ENCODE measurements around the gene IRF4.

IRF4 gene

DNA sequence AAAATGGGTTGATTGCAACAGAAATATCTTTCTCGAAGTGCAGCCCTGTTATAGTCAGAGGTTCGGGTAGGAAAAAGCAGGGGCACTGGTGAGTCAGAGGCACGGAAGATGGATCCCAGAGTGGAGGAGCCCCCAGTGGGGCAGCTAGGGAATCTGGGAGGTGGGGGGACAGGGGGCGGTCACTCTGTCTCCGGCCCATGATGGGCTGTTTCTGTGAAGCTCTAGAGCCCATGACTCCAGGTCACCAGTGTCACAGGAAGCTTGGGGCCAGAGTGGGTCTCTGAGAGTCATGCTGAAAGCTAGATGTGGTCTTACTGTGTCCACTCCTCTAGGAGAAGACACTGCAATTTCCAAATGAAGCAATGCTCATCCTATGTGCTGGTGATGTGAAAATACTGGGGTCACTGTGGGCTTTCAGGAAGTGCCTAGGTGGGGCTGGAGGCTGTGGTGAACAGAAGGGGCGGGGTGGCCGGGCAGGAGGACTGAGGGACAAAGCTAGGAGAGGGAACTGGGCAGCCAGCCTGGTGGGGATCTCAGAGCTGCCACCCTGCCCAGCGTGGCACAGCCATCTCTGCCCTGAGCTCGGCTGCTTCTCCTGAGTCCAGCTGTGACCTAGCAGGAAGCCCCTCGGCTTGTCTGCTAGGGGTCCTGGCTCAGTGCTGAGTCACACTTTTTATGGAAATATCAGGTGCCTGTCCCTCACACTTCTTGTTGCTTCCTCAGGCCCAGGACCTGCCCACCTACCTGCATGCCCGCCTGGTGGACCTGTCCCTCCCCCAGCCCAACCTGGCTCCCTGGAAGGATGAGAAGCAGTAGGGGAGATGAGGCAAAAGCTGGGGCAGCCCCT is 54.2 kb downstream of the IRF4 start:
- Mint-ChIP-seq H3K9me3 (no peaks in the 10 kb centered on the region), H3K4me3 (peak overlapping the region; percentile 50), H3K4me1 (peaks cover 11% of the 10 kb centered on the region), H3K27me3 (no peaks in the 10 kb centered on the region), H3K27ac (no peak overlapping the region), H3K36me3 (no peaks in the 10 kb centered on the region)
- DNase-seq (ENCODE audit: low spot score in 2 of 2) (no peak), ATAC-seq (ENCODE audit: low read depth) (no peak)

DNA sequence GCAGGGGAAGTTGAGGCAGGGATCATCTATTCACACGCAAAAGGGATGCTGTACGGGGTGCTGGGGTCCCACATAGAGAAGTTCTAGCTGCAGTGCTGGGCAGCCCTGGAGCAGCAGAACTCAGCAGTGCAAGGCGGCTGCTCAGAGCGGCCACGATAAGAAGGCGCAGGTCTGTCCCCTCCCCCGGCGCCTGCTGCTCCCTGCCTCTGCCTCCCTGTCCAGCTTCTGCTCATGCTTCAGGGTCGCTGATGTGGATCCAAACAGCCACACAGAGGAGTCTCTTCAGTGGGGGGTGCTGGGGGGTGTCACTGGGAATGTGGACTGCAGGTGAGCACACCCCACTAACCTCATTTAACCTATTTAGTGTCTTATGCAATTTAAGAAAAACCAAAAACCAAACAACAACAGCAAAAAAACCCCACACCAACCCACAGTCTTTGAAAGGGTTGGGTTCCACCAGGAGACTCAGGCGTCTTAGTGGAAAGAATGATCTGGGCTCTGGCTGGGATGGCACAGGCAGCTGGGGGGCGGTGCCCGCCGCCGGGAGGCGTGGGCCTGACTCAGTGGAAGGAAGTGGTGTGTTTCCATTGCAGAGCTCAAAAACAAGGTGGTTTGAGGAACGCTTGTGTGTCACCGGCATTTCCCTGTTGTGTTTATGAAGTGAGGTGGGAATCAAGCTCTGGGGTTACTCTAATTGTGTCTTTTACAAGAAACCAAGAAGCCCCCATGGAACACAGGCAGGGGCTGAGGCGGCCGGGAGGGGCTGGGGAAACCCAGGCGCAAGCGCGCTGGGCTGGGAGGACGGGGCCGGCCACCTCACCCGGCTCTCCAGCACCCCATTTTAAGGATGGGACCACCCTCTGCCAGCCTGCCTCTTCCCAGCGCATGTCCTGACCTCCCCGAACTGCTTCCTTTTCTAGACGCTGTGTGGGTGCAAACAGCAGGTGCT is 55.1 kb downstream of the IRF4 start:
- H3K36me3 Mint-ChIP-seq, result no peaks in the 10 kb centered on the region
- H3K4me3 Mint-ChIP-seq, result peak overlapping the region; percentile 68
- ATAC-seq (ENCODE audit: low read depth) (peak; percentile 59), DNase-seq (ENCODE audit: low spot score in 2 of 2) (no peak)
- no peak overlapping the region for H3K27ac Mint-ChIP-seq
- peaks cover 11% of the 10 kb centered on the region for H3K4me1 Mint-ChIP-seq
- H3K9me3 Mint-ChIP-seq, result no peaks in the 10 kb centered on the region
- no peaks in the 10 kb centered on the region for H3K27me3 Mint-ChIP-seq

DNA sequence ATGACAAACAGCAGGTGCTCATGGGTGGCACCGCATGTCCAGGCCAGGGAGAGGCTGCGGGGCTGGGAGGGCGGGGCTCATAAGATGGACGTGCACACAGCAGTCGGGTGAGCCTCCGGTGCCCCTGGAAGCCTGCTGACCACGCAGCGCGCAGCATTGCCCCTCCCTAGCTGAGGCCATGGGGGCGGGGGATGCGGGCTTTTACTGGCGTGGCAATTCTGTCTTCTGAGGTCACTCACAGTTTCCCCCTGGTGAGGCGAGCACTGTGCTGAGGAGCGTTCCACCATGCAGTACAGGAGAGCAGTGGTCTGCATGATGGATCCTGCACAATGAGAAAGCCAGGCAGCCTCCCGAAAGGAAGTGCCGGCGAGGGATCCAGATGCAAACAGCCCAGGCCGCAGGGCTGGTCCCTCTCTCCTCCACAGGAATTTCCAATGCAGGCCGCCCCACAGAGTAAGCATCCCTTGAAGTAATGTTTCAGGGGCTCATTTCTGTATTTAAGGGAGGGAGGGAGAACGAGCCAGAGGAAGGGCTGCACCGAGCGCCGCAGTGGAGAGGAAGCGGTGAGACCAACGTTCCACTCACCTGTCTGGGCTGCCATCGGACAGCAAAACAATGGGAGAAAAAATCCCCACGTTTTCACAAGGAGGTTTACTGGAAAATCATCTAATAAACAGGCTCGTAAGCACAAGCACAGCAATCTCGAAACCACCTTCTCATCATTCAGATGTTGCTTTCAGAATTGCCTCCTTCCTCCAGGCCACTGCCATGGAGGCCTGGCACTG is 56.0 kb downstream of the IRF4 start:
- H3K27me3 Mint-ChIP-seq, result no peaks in the 10 kb centered on the region
- H3K9me3 Mint-ChIP-seq, result no peaks in the 10 kb centered on the region
- ATAC-seq (ENCODE audit: low read depth) (peak; percentile 37), DNase-seq (ENCODE audit: low spot score in 2 of 2) (no peak)
- H3K4me1 Mint-ChIP-seq, result peaks cover 11% of the 10 kb centered on the region
- H3K4me3 Mint-ChIP-seq, result peak overlapping the region; percentile 68
- no peaks in the 10 kb centered on the region for H3K36me3 Mint-ChIP-seq
- H3K27ac Mint-ChIP-seq, result peak overlapping the region; percentile 8

DNA sequence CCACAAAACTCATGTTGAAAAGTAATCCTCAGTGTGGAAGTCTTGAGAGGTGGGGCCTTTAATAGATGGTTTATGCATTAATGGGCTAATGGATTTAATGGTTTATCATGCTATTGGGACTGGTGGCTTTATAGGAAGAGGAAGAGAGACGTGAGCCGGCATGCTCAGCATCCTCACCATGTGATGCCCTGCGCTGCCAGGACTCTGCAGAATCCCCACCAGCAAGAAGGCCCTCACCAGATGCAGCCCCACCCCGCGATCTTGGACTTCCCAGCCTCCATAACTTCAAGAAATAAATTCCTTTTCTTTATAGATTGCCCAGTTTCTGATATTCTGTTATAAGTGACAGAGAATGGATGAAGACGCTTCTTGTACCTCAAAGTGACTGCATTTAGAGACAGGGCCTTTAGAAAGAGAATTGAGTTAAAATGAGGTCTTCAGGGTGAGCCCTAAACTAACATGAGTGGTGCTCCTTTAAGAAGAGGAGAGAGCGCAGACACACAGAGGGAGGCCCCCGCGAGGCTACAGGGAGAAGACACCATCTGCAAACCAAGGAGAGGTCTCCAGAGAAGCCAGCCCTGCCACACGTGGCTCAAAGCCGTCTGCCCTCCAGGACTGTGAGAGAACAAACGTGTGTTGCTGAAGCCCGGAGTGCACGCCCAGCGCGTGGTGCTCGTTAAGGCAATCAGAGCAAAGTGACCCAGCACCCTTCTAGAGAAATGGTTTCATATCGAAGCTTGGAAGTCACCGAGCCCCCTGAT is 56.9 kb downstream of the IRF4 start:
- peak overlapping the region; percentile 68 for H3K4me3 Mint-ChIP-seq
- ATAC-seq (ENCODE audit: low read depth) (no peak), DNase-seq (ENCODE audit: low spot score in 2 of 2) (no peak)
- H3K36me3 Mint-ChIP-seq, result no peaks in the 10 kb centered on the region
- H3K9me3 Mint-ChIP-seq, result no peaks in the 10 kb centered on the region
- no peaks in the 10 kb centered on the region for H3K27me3 Mint-ChIP-seq
- peak overlapping the region; percentile 8 for H3K27ac Mint-ChIP-seq
- H3K4me1 Mint-ChIP-seq, result peaks cover 11% of the 10 kb centered on the region

DNA sequence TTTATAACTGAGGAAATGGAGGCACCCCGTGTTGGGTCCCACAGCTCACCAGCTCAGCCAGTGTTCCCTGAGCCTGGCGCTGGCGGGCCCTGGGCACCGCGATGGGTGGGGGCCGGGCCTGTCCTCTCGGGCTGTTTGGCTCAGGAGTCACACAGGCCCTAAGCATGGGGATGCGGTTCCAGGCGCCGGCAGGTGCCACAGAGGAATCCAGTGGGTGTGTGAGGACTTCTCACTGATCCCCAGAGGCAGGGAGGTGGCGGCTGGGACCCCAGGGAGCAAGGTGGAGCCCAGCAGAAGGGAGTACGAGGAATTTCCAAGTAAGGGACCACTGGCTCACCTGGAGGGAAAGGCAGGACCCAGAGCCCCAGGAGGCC is 57.5 kb downstream of the IRF4 start:
- no peaks in the 10 kb centered on the region for H3K36me3 Mint-ChIP-seq
- no peaks in the 10 kb centered on the region for H3K9me3 Mint-ChIP-seq
- H3K27me3 Mint-ChIP-seq, result no peaks in the 10 kb centered on the region
- H3K4me1 Mint-ChIP-seq, result peaks cover 11% of the 10 kb centered on the region
- no peak overlapping the region for H3K27ac Mint-ChIP-seq
- H3K4me3 Mint-ChIP-seq, result no peak overlapping the region
- DNase-seq (ENCODE audit: low spot score in 2 of 2) (no peak), ATAC-seq (ENCODE audit: low read depth) (no peak)

DNA sequence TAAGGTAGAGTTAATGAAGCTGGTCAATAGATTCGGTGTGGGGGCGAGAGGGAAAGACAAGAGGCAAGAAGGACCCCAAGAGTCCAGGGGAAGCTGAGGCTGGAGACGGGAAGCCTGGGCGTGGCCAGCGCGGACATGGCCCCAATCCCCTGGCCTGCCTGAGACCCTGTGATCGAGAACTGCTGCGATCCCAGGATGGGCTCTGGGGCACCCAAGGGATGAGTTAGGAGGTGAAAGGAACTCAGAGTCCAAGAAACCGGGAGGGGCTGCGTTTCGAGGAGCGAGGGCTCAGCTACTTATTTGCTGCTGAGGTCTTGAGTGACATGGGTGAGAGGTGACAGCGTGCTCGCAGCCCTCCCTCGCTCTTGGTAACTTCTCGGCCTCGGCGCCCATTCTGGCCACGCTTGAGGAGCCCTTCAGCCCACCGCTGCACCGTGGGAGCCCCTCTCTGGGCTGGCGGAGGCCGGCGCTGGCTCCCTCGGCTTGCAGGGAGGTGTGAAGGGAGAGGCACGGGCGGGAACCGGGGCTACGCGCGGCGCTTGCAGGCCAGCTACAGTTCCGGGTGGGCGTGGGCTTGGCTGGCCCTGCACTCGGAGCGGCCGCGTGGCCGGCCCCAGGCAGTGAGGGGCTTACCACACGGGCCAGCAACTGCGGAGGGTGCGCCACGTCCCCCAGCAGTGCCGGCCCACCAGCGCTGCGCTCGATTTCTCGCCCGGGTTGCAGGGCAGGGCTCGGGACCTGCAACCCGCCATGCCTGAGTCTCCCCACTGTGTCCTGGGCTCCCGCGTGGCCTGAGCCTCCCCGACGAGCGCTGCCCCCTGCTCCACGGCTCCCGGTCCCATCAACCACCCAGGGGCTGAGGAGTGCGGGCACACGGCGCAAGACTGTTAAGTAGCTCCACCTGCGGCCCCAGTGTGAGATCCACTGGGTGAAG is 58.2 kb downstream of the IRF4 start:
- H3K36me3 Mint-ChIP-seq, result no peaks in the 10 kb centered on the region
- DNase-seq (ENCODE audit: low spot score in 2 of 2) (no peak), ATAC-seq (ENCODE audit: low read depth) (no peak)
- H3K9me3 Mint-ChIP-seq, result no peaks in the 10 kb centered on the region
- no peak overlapping the region for H3K4me3 Mint-ChIP-seq
- H3K4me1 Mint-ChIP-seq, result peaks cover 11% of the 10 kb centered on the region
- no peak overlapping the region for H3K27ac Mint-ChIP-seq
- no peaks in the 10 kb centered on the region for H3K27me3 Mint-ChIP-seq

DNA sequence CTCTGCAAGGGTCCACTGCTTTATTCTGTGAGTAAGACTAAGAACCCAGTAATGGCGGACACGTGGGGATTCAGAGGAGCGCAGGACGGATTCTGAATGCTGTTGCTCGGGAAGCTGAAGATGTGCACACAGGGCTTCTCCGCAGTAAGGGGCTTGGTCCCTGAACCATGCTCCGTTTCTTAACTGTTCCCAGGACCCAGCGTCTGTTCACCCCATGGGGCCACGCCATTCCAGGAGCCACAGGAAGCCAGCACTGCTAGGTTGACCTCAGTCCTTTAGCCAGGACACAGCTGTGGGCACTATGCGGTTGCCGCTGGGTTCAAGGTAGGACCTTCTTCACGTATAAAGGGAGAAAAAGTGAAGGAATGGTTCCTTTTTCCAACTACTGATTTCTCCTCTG is 59.8 kb downstream of the IRF4 start:
- Mint-ChIP-seq H3K36me3 (no peaks in the 10 kb centered on the region), H3K27me3 (no peaks in the 10 kb centered on the region), H3K4me3 (no peak overlapping the region), H3K4me1 (peaks cover 6% of the 10 kb centered on the region), H3K27ac (no peak overlapping the region), H3K9me3 (no peaks in the 10 kb centered on the region)
- ATAC-seq (ENCODE audit: low read depth) (no peak), DNase-seq (ENCODE audit: low spot score in 2 of 2) (no peak)

DNA sequence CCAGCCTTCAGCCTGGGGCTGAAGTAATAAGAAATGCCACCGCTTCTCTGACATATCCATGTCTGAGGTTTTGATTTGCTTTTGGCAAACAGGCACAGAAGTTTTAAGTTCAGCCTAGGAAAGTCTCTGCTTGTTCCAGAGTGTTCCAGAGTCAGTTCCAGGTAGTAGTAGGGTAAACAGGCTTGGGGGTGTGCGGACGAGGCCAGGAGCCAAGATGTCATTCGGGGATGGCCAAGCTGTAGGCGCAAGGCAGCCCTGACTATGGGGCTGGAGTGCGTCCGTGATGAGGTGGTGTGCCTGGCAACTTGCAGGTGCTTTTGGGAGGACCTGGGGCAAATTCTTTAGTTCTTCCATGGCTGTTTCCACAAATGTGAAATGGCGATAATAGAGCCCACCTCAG is 60.3 kb downstream of the IRF4 start:
- H3K4me1 Mint-ChIP-seq, result peaks cover 6% of the 10 kb centered on the region
- ATAC-seq (ENCODE audit: low read depth) (no peak), DNase-seq (ENCODE audit: low spot score in 2 of 2) (no peak)
- H3K27me3 Mint-ChIP-seq, result no peaks in the 10 kb centered on the region
- no peak overlapping the region for H3K27ac Mint-ChIP-seq
- H3K36me3 Mint-ChIP-seq, result no peaks in the 10 kb centered on the region
- no peak overlapping the region for H3K4me3 Mint-ChIP-seq
- H3K9me3 Mint-ChIP-seq, result no peaks in the 10 kb centered on the region

DNA sequence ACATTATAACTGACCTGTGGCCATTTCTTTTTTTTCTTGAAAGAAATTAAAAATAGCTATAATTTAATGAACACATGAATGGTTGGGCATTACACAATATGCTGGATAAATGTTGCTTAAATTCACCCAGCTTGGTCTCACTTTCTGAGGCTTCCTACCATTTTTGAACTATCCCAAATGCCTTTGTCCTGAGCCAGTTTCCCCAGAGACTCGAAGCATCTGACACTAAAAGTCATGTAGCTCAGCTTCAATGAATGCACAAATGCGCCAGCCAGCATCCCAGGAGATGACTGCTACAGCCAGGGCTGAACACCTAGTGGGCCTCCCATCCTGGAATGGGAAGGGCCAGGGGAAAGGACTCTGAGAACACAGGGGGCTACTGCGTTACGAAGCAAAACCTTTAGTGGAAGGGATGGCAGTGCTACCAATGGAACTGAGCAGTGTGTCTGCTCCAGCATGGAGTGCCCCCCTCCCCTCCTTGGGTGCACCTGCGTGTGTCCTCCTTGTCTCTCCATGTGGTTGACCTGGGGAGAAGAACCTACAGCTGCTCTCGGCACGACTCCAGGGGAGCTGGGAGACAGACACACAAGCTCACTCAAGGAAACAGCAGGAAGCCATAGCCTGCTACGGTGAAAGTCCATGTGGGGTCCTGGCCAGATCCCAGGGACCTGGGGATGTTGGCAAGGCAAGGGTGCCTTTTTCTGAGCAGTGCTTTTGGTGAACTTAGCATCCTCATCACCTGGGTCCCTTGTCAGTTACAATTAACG is 60.9 kb downstream of the IRF4 start:
- DNase-seq (ENCODE audit: low spot score in 2 of 2), result no peak
- H3K27me3 Mint-ChIP-seq, result no peaks in the 10 kb centered on the region
- no peak for ATAC-seq (ENCODE audit: low read depth)
- no peaks in the 10 kb centered on the region for H3K36me3 Mint-ChIP-seq
- H3K4me3 Mint-ChIP-seq, result no peak overlapping the region
- H3K27ac Mint-ChIP-seq, result no peak overlapping the region
- no peaks in the 10 kb centered on the region for H3K9me3 Mint-ChIP-seq
- peaks cover 6% of the 10 kb centered on the region for H3K4me1 Mint-ChIP-seq

DNA sequence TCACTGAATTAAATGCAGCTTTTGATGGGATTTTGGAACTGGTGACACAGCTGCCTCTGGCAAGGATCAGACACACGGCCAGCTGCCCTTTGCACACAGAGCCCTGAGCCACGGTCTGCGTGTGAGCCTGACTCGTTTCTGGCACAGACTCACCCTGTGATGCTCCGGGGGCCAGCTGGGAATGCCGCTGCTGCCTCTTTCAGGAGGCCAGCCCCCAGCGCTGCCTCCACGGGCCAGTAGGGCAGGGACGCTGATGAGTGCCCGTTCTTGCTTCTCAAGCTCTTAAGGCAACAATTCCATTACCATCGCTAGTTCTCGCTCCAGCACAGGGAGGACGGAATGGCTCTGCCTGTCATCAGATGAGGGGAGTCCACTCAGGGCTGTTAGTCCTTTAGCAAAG is 61.6 kb downstream of the IRF4 start:
- H3K27me3 Mint-ChIP-seq, result no peaks in the 10 kb centered on the region
- ATAC-seq (ENCODE audit: low read depth) (no peak), DNase-seq (ENCODE audit: low spot score in 2 of 2) (no peak)
- H3K4me3 Mint-ChIP-seq, result no peak overlapping the region
- peaks cover 3% of the 10 kb centered on the region for H3K4me1 Mint-ChIP-seq
- no peak overlapping the region for H3K27ac Mint-ChIP-seq
- H3K36me3 Mint-ChIP-seq, result no peaks in the 10 kb centered on the region
- H3K9me3 Mint-ChIP-seq, result no peaks in the 10 kb centered on the region

DNA sequence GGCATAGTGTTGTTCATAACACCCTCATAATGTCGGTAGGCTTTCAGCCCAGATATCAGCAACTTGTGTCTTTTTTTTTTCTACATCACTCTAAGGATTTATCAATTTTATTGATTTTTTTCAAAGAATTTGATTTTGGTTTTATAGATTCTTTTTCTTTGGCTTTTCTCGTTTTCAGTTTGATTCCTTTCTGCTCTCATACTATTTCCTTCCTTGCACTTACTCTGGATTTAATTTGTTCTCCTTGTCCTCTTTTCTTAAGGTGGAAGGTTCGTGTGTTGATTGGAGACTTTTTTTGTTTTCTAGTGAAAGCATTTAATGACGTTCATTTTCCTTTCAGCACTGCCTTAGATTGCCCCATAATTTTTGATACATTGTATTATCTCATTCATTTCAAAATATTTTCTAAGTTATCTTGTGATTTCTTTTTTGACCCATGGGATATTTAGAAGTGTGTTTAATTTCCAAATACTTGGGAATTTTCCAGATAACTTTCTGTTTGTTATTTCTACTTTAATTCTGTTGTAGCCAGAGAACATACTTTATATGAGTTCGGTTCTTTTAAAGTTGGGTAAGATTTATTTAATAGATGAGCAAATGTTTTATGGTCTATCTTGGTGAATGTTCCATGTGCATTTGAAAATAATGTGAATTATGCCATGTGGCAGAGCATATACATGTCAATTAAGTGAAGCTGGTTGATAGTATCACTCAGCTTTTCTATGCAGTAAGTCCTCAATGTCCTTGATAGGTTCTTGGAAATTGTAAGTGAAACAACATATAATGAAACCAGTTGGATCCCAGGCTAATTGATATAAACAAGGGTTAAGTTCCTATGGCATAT is 62.8 kb downstream of the IRF4 start:
- Mint-ChIP-seq H3K9me3 (no peaks in the 10 kb centered on the region), H3K27ac (no peak overlapping the region), H3K4me3 (no peak overlapping the region), H3K4me1 (no peaks in the 10 kb centered on the region), H3K36me3 (no peaks in the 10 kb centered on the region), H3K27me3 (no peaks in the 10 kb centered on the region)
- DNase-seq (ENCODE audit: low spot score in 2 of 2) (no peak), ATAC-seq (ENCODE audit: low read depth) (no peak)

All from memory B cell (primary cell).